Activated CD8-positive, alpha-beta memory T cell treated with anti-CD3 and anti-CD28 coated beads, Interleukin-2, amount 10 ng/mL, durations not matched to agents 7 days and 5 days (primary cell): Measurements from ENCODE around the gene KIR3DL2. TPM values are rescaled to one million over a fixed set of nuclear protein-coding genes. Genes with fewer than 3 reads are reported as not detected.
"Not testable (repeated sequence)": the region's sequence is repeated elsewhere in the genome, so short reads cannot be mapped to it uniquely, and the experiment has no call there.

ENCODE experiments used
- ATAC-seq: fragments of 150-1000 bp; cut with Tn5 transposase; one replicate; pipeline ENCODE4 v1.10.0; 2021; ENCODE audit warnings: moderate library complexity
- CTCF ChIA-PET: fragments of 350-600 bp; sonication (Branson Sonifier 250); formaldehyde crosslinking; loops from one replicate; lab custom pipeline; 2021; ENCODE audit warnings: antibody characterized with exemption; lab: Charles Lee
- DNase-seq: peaks from one replicate; pipeline ENCODE4 v3.0.0-alpha.2; 2020
- H3K27ac Mint-ChIP-seq: one replicate; pipeline ENCODE4 v1.8.0; 2021; ENCODE audit warnings: mild to moderate bottlenecking, mixed read lengths
- H3K27me3 Mint-ChIP-seq: one replicate; pipeline ENCODE4 v1.8.0; 2021; ENCODE audit warnings: mixed read lengths
- H3K36me3 Mint-ChIP-seq: one replicate; pipeline ENCODE4 v1.8.0; 2021; ENCODE audit warnings: mild to moderate bottlenecking, mixed read lengths
- H3K4me1 Mint-ChIP-seq: one replicate; pipeline ENCODE4 v1.8.0; 2021; ENCODE audit warnings: mixed read lengths
- H3K4me3 Mint-ChIP-seq: one replicate; pipeline ENCODE4 v1.8.0; 2021; ENCODE audit warnings: mild to moderate bottlenecking, moderate library complexity, mixed read lengths
- H3K9me3 Mint-ChIP-seq: one replicate; pipeline ENCODE4 v1.8.0; 2022; ENCODE audit warnings: low read depth, mixed read lengths
- total RNA-seq, 2 experiments: library from RNA; stranded (reverse); gene quantifications; one replicate each; pipeline ENCODE4 v1.2.3, GENCODE V29; 2021

Gene KIR3DL2
- total RNA-seq, 2 experiments from 2014 or later = 0.54 to 1.8 TPM

DNA sequence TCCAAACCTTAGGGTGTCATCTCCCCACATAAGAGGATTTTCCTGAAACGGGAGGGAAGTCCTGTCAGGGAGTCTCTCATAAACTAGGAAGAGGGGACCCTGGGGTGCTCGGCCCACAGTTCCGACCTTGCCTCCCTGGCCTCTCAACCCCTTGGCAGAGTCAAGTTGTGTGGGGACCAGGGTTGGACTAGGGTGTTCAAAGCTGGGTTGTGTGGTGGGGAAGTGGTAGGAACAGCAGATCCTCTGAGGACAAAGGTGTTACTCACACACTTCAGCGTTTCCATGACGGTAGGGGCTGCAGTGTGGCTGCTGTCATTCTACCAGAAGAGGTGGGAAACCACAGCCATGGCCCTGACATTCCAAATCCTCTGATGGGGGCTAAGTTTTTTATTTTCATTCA is 15.1 kb upstream of the KIR3DL2 start:
- H3K4me1 Mint-ChIP-seq, ATAC-seq, H3K4me3 Mint-ChIP-seq, DNase-seq, CTCF ChIA-PET, H3K27ac Mint-ChIP-seq, H3K9me3 Mint-ChIP-seq, H3K36me3 Mint-ChIP-seq, H3K27me3 Mint-ChIP-seq: not testable (repeated sequence)

DNA sequence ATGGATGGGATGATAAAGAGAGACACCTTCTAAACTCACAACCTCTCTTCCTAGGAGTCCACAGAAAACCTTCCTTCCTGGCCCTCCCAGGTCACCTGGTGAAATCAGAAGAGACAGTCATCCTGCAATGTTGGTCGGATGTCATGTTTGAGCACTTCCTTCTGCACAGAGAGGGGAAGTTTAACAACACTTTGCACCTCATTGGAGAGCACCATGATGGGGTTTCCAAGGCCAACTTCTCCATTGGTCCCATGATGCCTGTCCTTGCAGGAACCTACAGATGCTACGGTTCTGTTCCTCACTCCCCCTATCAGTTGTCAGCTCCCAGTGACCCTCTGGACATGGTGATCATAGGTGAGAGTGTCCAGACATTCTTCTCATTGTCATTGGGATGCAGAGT is 12.7 kb upstream of the KIR3DL2 start:
- H3K27ac Mint-ChIP-seq, H3K4me1 Mint-ChIP-seq, H3K4me3 Mint-ChIP-seq, H3K36me3 Mint-ChIP-seq, DNase-seq, H3K27me3 Mint-ChIP-seq, CTCF ChIA-PET, ATAC-seq, H3K9me3 Mint-ChIP-seq: not testable (repeated sequence)

DNA sequence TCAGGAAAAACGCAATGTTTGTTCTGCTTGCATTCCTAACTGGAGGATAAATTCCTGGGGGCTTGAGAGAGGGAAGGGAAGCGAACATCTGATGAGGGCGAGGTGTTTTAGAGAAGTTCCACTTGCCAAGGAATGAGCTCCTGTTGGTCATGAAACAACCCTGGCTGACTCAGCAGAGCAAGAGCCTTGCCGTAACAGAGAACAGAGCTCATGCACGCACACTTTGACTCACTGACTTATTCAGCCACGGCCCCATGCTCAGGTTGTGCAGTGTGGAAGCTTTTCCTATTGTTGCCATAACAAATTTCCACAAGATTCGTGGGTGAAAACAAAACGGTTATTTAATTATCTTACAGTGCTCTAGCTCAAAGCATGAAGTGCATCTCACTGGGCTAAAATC is 7.1 kb upstream of the KIR3DL2 start:
- DNase-seq, ATAC-seq, CTCF ChIA-PET, H3K27me3 Mint-ChIP-seq, H3K36me3 Mint-ChIP-seq, H3K9me3 Mint-ChIP-seq, H3K4me3 Mint-ChIP-seq, H3K27ac Mint-ChIP-seq, H3K4me1 Mint-ChIP-seq: not testable (repeated sequence)

DNA sequence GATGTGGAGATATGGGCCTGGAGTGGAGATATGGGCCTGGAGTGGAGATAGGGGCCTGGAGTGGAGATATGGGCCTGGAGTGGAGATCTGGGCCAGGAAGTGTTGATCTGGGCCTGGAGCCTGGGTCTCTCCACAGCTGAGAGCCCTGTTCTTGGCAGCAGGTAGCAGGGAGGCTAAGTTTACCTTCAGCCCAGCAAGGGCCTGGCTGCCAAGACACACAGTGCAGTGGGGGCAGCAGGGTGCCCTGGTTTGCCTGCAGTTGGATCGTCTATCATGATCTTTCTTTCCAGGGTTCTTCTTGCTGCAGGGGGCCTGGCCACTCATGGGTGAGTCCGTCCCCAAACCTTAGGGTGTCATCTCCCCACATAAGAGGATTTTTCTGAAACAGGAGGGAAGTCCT is 687 bp downstream of the KIR3DL2 start:
- no peak overlapping the region for H3K27ac Mint-ChIP-seq
- H3K36me3 Mint-ChIP-seq = no peaks in the 10 kb centered on the region
- no peaks in the 10 kb centered on the region for H3K4me1 Mint-ChIP-seq

DNA sequence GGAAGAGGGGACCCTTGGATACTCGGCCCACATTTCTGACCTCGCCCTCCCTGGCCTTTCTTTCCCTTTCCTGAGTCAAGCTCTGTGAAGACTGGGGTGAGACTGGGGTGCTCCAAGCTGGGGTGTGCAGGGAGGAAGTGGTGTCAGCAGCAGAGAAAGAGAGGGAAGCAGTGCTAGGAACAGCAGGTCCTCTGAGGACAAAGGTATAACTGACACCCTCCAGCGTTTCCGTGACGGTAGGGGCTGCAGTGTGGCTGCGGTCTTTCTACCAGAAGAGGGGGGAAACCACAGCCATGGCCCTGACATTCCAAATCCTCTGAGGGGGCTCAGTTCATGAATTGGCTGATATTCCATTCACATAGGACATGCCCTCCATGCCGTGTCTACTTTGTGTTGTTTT is 1.1 kb downstream of the KIR3DL2 start:
- H3K4me3 Mint-ChIP-seq = no peak overlapping the region
- H3K36me3 Mint-ChIP-seq = no peaks in the 10 kb centered on the region
- DNase-seq (no peak), ATAC-seq (no peak)
- no peak overlapping the region for H3K27ac Mint-ChIP-seq
- no peaks in the 10 kb centered on the region for H3K27me3 Mint-ChIP-seq
- no peaks in the 10 kb centered on the region for H3K4me1 Mint-ChIP-seq
- no peaks in the 10 kb centered on the region for H3K9me3 Mint-ChIP-seq
- CTCF ChIA-PET = no interaction called here

More for the DNA sequence above, 687 bp downstream of the KIR3DL2 start:
- no peak overlapping the region for H3K4me3 Mint-ChIP-seq
- DNase-seq (no peak), ATAC-seq (no peak)
- H3K9me3 Mint-ChIP-seq = no peaks in the 10 kb centered on the region
- no peaks in the 10 kb centered on the region for H3K27me3 Mint-ChIP-seq
- CTCF ChIA-PET = no interaction called here

DNA sequence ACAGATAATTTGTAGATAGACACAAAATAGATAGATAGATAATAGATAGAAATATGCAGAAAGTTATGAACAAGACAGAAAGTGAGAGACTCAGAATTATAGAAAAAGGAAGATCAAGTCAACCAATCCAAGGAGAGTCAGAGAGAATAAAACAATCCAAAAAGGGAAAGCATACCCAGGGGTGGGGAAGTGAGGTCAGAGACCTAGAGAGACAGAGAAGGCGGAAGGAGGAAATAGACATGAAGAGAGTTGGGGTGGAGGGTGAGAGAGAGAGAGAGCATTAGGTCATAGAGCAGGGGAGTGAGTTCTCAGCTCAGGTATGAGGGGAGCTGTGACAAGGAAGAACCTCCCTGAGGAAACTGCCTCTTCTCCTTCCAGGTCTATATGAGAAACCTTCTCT is 5.0 kb downstream of the KIR3DL2 start:
- H3K4me1 Mint-ChIP-seq, H3K36me3 Mint-ChIP-seq, H3K27ac Mint-ChIP-seq, CTCF ChIA-PET, H3K27me3 Mint-ChIP-seq, ATAC-seq, DNase-seq, H3K4me3 Mint-ChIP-seq, H3K9me3 Mint-ChIP-seq: not testable (repeated sequence)

DNA sequence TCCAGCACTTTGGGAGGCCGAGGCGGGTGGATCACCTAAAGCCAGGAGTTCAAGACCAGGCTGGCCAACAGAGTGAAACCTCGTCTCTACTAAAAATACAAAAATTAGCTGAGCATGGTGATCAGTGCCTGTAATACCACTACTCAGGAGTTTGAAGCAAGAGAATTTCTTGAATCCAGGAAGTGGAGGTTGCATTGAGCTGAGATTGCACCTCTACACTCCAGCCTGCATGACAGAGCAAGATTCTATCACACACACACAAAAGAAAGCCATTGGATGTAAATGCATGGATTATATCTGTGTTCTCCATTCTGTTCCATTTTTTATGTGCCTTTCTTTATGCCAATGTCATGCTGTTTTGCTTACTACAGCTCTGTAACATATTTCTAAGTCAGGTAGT is 8.2 kb downstream of the KIR3DL2 start:
- H3K27me3 Mint-ChIP-seq, ATAC-seq, H3K36me3 Mint-ChIP-seq, DNase-seq, CTCF ChIA-PET, H3K9me3 Mint-ChIP-seq, H3K4me3 Mint-ChIP-seq, H3K27ac Mint-ChIP-seq, H3K4me1 Mint-ChIP-seq: not testable (repeated sequence)

DNA sequence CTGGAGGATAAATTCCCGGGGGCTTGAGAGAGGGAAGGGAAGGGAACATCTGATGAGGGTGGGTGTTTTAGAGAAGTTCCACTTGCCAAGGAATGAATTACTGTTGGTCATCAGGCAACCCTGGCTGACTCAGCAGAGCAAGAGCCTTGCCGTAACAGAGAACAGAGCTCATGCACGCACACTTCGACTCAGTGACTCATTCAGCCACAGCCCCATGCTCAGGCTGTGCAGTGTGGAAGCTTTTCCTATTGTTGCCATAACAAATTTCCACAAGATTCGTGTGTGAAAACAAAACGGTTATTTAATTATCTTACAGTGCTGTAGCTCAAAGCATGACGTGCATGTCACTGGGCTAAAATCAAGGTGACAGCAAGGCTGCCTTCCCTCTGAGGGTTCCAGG is 9.2 kb downstream of the KIR3DL2 start:
- H3K36me3 Mint-ChIP-seq, CTCF ChIA-PET, H3K27me3 Mint-ChIP-seq, DNase-seq, ATAC-seq, H3K27ac Mint-ChIP-seq, H3K4me1 Mint-ChIP-seq, H3K4me3 Mint-ChIP-seq, H3K9me3 Mint-ChIP-seq: not testable (repeated sequence)

DNA sequence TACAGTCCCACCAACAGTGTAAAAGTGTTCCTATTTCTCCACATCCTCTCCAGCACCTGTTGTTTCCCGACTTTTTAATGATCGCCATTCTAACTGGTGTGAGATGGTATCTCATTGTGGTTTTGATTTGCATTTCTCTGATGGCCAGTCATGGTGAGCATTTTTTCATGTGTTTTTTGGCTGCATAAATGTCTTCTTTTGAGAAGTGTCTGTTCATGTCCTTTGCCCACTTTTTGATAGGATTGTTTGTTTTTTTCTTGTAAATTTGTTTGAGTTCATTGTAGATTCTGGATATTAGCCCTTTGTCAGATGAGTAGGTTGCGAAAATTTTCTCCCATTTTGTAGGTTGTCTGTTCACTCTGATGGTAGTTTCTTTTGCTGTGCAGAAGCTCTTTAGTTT is 13.2 kb downstream of the KIR3DL2 start:
- H3K4me3 Mint-ChIP-seq, H3K4me1 Mint-ChIP-seq, H3K27me3 Mint-ChIP-seq, H3K9me3 Mint-ChIP-seq, ATAC-seq, H3K36me3 Mint-ChIP-seq, CTCF ChIA-PET, DNase-seq, H3K27ac Mint-ChIP-seq: not testable (repeated sequence)

DNA sequence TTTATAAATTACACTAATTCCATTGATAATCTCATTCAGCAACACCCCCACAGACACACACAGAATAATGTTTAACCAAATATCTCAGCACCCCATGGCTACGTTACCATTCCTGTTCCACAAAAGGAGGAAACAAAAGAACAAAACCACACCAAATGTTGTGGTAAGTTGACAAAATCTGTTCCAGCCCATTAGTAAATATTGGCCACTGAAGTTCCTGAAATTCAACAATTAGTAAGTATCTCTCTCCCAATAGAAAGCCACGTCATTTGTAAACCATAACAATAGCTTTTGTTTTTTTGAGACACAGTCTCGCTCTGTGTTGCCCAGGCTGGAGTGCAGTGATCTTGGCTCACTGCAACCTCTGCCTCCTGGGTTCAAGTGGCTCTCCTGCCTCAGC is 21.5 kb downstream of the KIR3DL2 start:
- peaks cover 2% of the 10 kb centered on the region for H3K9me3 Mint-ChIP-seq
- CTCF ChIA-PET = no interaction called here
- H3K36me3 Mint-ChIP-seq = no peaks in the 10 kb centered on the region
- no peak for DNase-seq
- no peak overlapping the region for H3K27ac Mint-ChIP-seq
- ATAC-seq = no peak
- H3K4me1 Mint-ChIP-seq = peaks cover 3% of the 10 kb centered on the region
- peaks cover 8% of the 10 kb centered on the region for H3K27me3 Mint-ChIP-seq
- H3K4me3 Mint-ChIP-seq = no peak overlapping the region

DNA sequence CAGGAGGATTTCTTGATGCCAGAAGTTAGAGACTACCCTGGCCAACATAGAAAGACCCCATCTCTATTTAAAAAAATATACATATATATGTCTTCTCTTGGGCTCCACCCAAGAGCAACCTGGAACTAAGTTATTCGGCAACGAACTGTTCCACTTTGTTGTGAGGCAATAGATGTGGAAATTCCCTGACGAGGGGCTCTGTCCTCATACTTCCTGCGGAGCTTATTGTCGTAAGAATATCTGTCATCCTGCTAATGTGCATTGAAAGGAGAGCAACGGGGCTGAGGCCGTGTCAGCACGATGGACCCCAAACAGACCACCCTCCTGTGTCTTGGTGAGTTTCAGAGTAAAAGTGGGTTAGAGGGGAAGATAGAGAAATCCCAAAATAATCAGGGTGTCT is 23.7 kb downstream of the KIR3DL2 start, which contains the start of gene FCAR:
TSS of gene FCAR (plus strand) at position 246 of the 400 bp plus-strand sequence. CDS start at position 301, 55 bp downstream.
- peaks cover 16% of the 10 kb centered on the region for H3K27me3 Mint-ChIP-seq
- no peak for ATAC-seq
- CTCF ChIA-PET = interaction anchor here (0.6 kb wide), 1 partner anchor 57 kb away, joined by 3 read pairs; no protein-coding TSS in a partner anchor
- no peaks in the 10 kb centered on the region for H3K36me3 Mint-ChIP-seq
- H3K9me3 Mint-ChIP-seq = no peaks in the 10 kb centered on the region
- DNase-seq = no peak
- no peak within 1 kb of the TSS for H3K4me3 Mint-ChIP-seq
- peaks cover 3% of the 10 kb centered on the region for H3K4me1 Mint-ChIP-seq
- no peak within 1 kb of the TSS for H3K27ac Mint-ChIP-seq

DNA sequence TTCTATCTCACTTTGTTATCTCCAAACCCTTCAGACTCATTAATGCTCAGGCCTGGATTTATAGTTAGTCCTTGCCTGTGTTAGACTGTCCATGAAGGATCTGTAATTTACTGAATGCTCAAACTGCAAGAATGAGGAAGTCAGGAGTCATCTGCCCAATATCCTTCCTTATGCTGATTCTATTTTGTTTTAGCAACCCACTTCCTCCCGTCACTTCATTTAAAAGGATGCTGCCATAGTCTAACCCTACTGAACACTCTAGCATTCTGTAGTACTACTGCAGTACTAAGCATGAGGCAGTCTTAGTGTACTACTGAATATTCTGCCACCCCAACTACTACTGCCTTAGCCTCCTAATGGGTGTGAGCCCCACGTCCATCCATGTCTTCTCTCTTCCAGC is 25.3 kb downstream of the KIR3DL2 start:
- no peaks in the 10 kb centered on the region for H3K9me3 Mint-ChIP-seq
- no peak for DNase-seq
- H3K27ac Mint-ChIP-seq = no peak overlapping the region
- H3K27me3 Mint-ChIP-seq = peaks cover 20% of the 10 kb centered on the region
- CTCF ChIA-PET = no interaction called here
- H3K4me3 Mint-ChIP-seq = no peak overlapping the region
- H3K4me1 Mint-ChIP-seq = peaks cover 3% of the 10 kb centered on the region
- H3K36me3 Mint-ChIP-seq = no peaks in the 10 kb centered on the region
- ATAC-seq = no peak

DNA sequence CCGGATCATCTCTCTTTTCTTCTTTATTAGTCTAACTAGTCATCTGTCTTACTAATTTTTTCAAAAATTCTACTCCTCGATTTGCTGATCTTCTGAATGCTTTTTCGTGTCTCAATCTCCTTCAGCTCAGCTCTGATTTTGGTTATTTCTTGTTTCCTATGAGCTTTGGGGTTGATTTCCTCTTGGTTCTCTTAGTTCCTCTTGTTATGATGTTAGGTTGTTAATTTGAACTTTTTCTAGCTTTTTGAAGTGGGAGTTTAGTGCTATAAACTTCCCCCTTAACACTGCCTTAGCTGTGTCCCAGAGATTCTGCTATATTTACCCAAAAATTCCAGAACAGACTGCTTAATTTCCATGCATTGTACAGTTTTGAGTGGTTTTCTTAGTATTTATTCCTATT is 27.2 kb downstream of the KIR3DL2 start:
- Mint-ChIP-seq H3K4me3 (no peak overlapping the region), H3K36me3 (no peaks in the 10 kb centered on the region), H3K27ac (no peak overlapping the region), H3K9me3 (no peaks in the 10 kb centered on the region), H3K27me3 (peaks cover 24% of the 10 kb centered on the region), H3K4me1 (peaks cover 6% of the 10 kb centered on the region)
- ATAC-seq (no peak), DNase-seq (no peak)
- CTCF ChIA-PET = no interaction called here

DNA sequence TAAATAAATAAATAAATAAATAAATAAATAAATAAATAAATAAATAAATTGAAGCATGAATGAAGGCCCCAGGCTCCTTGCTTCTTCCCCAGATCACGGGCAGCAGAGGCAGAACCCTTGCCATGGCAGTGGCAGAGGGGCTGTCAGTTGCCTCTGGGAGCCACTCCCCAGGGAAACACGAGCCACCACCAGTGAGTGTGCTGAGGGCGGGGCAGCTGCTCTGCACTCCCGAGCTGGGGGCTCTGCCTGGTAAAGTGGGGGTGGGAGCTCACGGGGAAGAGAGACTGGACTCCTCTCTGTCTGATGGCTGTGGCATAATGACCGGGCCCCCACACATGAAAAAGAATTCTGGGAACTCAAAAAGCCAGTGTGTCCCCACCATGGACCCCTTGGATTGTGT is 31.6 kb downstream of the KIR3DL2 start:
- Mint-ChIP-seq H3K27me3 (peaks cover 21% of the 10 kb centered on the region), H3K27ac (no peak overlapping the region), H3K36me3 (no peaks in the 10 kb centered on the region), H3K4me1 (peaks cover 12% of the 10 kb centered on the region), H3K9me3 (no peaks in the 10 kb centered on the region), H3K4me3 (no peak overlapping the region)
- DNase-seq (no peak), ATAC-seq (no peak)
- CTCF ChIA-PET = interaction anchor here (0.9 to 2.4 kb wide), 16 partner anchors 9 to 622 kb away, joined by 3 to 13 read pairs (median 4); no protein-coding TSS in a partner anchor

DNA sequence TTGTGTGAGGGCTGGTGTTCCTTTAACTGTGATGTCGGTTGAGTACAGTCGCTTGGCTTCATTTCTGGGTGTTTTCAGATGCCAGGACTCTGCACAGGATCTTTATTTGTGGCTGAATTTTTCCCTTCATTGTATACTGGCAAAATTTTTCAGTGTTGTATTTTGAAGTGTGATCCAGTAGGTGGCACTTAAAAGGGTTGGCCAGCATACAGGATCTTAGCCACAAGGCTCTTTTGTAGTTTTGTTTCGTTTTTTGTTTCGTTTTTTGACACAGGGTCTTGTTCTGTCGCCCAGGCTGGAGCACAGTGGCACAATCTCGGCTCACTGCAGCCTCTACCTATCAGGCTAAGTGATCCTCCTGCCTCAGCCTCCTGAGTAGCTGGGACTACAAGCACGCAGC is 32.5 kb downstream of the KIR3DL2 start:
- H3K36me3 Mint-ChIP-seq = no peaks in the 10 kb centered on the region
- no peaks in the 10 kb centered on the region for H3K9me3 Mint-ChIP-seq
- DNase-seq (no peak), ATAC-seq (peak; percentile 82)
- peak overlapping the region; percentile 88 for H3K27ac Mint-ChIP-seq
- peaks cover 14% of the 10 kb centered on the region for H3K27me3 Mint-ChIP-seq
- peak overlapping the region; percentile 54 for H3K4me3 Mint-ChIP-seq
- CTCF ChIA-PET = interaction anchor here (1.6 to 2.0 kb wide), 3 partner anchors 10 to 250 kb away, joined by 3 to 13 read pairs (median 4); no protein-coding TSS in a partner anchor
- peaks cover 12% of the 10 kb centered on the region for H3K4me1 Mint-ChIP-seq
